ENCODE measurements around the gene CCSER1. TPM values are rescaled to one million over a fixed set of nuclear protein-coding genes. Genes with fewer than 3 reads are reported as not detected.

Gene CCSER1
- total RNA-seq, 4 donors from 2014 or later: 13.3 to 54.6 (median 34.0) TPM

GRCh38 chr4:91228659-91229058, 1101.5 kb downstream of the CCSER1 start:
- H3K4me3 ChIP-seq: no peak overlapping the region
- in situ Hi-C loops (cut with MboI; ENCODE audit: low pct_ligation_motif_present in 1 of 4, low pct_unique_long_range_greater_than_20kb in 1 of 4, low sequenced_read_pairs in 3 of 4) (no loop called here), intact Hi-C loops (cut with DNase I; ENCODE audit: low total_unique reads) (no loop called here)
- DNase-seq: no peak
- 88 to 100% methylated on average over 1 to 3 of the region's 3 CpGs for WGBS, 2 donors (ENCODE audit: low coverage in 1 of 2)
- no peaks in the 10 kb centered on the region for H3K4me1 ChIP-seq
- H3K27me3 ChIP-seq: no peaks in the 10 kb centered on the region
- no peak for TF ChIP-seq CTCF (IDR thresholded peaks at IDR 0.05)
- no peak for TF ChIP-seq POLR2A (IDR thresholded peaks at IDR 0.05)
- TF ChIP-seq EP300 (IDR thresholded peaks at IDR 0.05; ENCODE audit: low read depth): no peak
- TF ChIP-seq POLR2AphosphoS5 (IDR thresholded peaks at IDR 0.05): no peak
- H3K9me3 ChIP-seq: no peaks in the 10 kb centered on the region
- H3K27ac ChIP-seq: no peak overlapping the region
- no peaks in the 10 kb centered on the region for H3K36me3 ChIP-seq

- in situ Hi-C loops (cut with MboI; ENCODE audit: low pct_ligation_motif_present in 1 of 4, low pct_unique_long_range_greater_than_20kb in 1 of 4, low sequenced_read_pairs in 3 of 4): no loop called here
- intact Hi-C loops (cut with DNase I; ENCODE audit: low total_unique reads): no loop called here
- H3K9me3 ChIP-seq: no peaks in the 10 kb centered on the region
Observed at GRCh38 chr4:91233164-91233563, 1106.0 kb downstream of the CCSER1 start.

GRCh38 chr4:91243132-91243531, 1115.9 kb downstream of the CCSER1 start:
- in situ Hi-C loops (cut with MboI; ENCODE audit: low pct_ligation_motif_present in 1 of 4, low pct_unique_long_range_greater_than_20kb in 1 of 4, low sequenced_read_pairs in 3 of 4) (no loop called here), intact Hi-C loops (cut with DNase I; ENCODE audit: low total_unique reads) (no loop called here)
- Histone ChIP-seq H3K4me3 (no peak overlapping the region), H3K27me3 (no peaks in the 10 kb centered on the region), H3K4me1 (no peaks in the 10 kb centered on the region), H3K9me3 (no peaks in the 10 kb centered on the region), H3K36me3 (no peaks in the 10 kb centered on the region), H3K27ac (no peak overlapping the region)
- no peak for DNase-seq
- WGBS, 2 donors (ENCODE audit: low coverage in 1 of 2): 92% methylated on average over 2 of the region's 2 CpGs; no CpG with 5 or more reads in 1 of the 2 donors
- TF ChIP-seq POLR2AphosphoS5 (IDR thresholded peaks at IDR 0.05): no peak
- no peak for TF ChIP-seq POLR2A (IDR thresholded peaks at IDR 0.05)
- TF ChIP-seq CTCF (IDR thresholded peaks at IDR 0.05): no peak
- TF ChIP-seq EP300 (IDR thresholded peaks at IDR 0.05; ENCODE audit: low read depth): no peak

More at GRCh38 chr4:91233164-91233563, 1106.0 kb downstream of the CCSER1 start:
- no peak for DNase-seq
- Histone ChIP-seq H3K36me3 (no peaks in the 10 kb centered on the region), H3K4me3 (no peak overlapping the region), H3K27ac (no peak overlapping the region), H3K27me3 (no peaks in the 10 kb centered on the region), H3K4me1 (no peaks in the 10 kb centered on the region)
- no peak for TF ChIP-seq CTCF (IDR thresholded peaks at IDR 0.05)
- TF ChIP-seq POLR2AphosphoS5 (IDR thresholded peaks at IDR 0.05): no peak
- no peak for TF ChIP-seq EP300 (IDR thresholded peaks at IDR 0.05; ENCODE audit: low read depth)
- no peak for TF ChIP-seq POLR2A (IDR thresholded peaks at IDR 0.05)
- WGBS, 2 donors (ENCODE audit: low coverage in 1 of 2): 74 to 75% methylated on average over 2 of the region's 2 CpGs

GRCh38 chr4:91256043-91256442, 1128.8 kb downstream of the CCSER1 start:
- TF ChIP-seq CTCF (IDR thresholded peaks at IDR 0.05) (no peak), POLR2AphosphoS5 (IDR thresholded peaks at IDR 0.05) (no peak), POLR2A (IDR thresholded peaks at IDR 0.05) (no peak)
- Histone ChIP-seq H3K4me1 (no peaks in the 10 kb centered on the region), H3K36me3 (no peaks in the 10 kb centered on the region), H3K27me3 (no peaks in the 10 kb centered on the region), H3K27ac (no peak overlapping the region), H3K4me3 (no peak overlapping the region), H3K9me3 (no peaks in the 10 kb centered on the region)
- intact Hi-C loops (cut with DNase I; ENCODE audit: low total_unique reads) (no loop called here), in situ Hi-C loops (cut with MboI; ENCODE audit: low pct_ligation_motif_present in 1 of 4, low pct_unique_long_range_greater_than_20kb in 1 of 4, low sequenced_read_pairs in 3 of 4) (no loop called here)
- 86 to 95% methylated on average over 4 to 5 of the region's 5 CpGs for WGBS, 2 donors (ENCODE audit: low coverage in 1 of 2)
- no peak for DNase-seq
